Stimulated activated naive CD8-positive, alpha-beta T cell treated with anti-CD3 and anti-CD28 coated beads, Interleukin-15, Interleukin-2, amounts not matched to agents 100 U/mL and 50 U/mL, for 24 hours (primary cell): Measurements from ENCODE around the gene LYRM7.
A peak's percentile ranks its signal among the peaks of the same experiment; 100 is the strongest.
"Not testable (repeated sequence)": the region's sequence is repeated elsewhere in the genome, so short reads cannot be mapped to it uniquely, and the experiment has no call there.

Experiments
- ATAC-seq: fragments of 150-1000 bp; cut with Tn5 transposase; one replicate; pipeline ENCODE4 v1.10.0; 2021
- DNase-seq: peaks from one replicate; pipeline ENCODE4 v3.0.0; 2021

The LYRM7 gene

GRCh38 chr5:131180407-131180806 is 9.7 kb downstream of the LYRM7 start:
- no peak for DNase-seq

GRCh38 chr5:131182839-131183238 is 12.1 kb downstream of the LYRM7 start:
- DNase-seq (no peak), ATAC-seq (no peak)

More at GRCh38 chr5:131180407-131180806, 9.7 kb downstream of the LYRM7 start:
- no peak for ATAC-seq

GRCh38 chr5:131185523-131186104 is 14.9 kb downstream of the LYRM7 start:
- no peak for ATAC-seq

GRCh38 chr5:131186561-131187256 is 16.0 kb downstream of the LYRM7 start:
- ATAC-seq (no peak), DNase-seq (no peak)

More at GRCh38 chr5:131185523-131186104, 14.9 kb downstream of the LYRM7 start:
- DNase-seq, result no peak

- DNase-seq (no peak), ATAC-seq (no peak)
These were observed 22.4 kb downstream of the LYRM7 start for GRCh38 chr5:131193106-131193505.

GRCh38 chr5:131193897-131194296 is 23.2 kb downstream of the LYRM7 start:
- ATAC-seq, DNase-seq: not testable (repeated sequence)

GRCh38 chr5:131194725-131195124 is 24.0 kb downstream of the LYRM7 start:
- no peak for DNase-seq
- ATAC-seq, result no peak

GRCh38 chr5:131195696-131196095 is 25.0 kb downstream of the LYRM7 start:
- DNase-seq, result no peak
- ATAC-seq, result no peak

GRCh38 chr5:131196331-131196730 is 25.6 kb downstream of the LYRM7 start:
- DNase-seq (no peak), ATAC-seq (no peak)

- ATAC-seq (peak; percentile 19), DNase-seq (no peak)
These were observed 27.9 kb downstream of the LYRM7 start for GRCh38 chr5:131198625-131199024.

GRCh38 chr5:131200560-131200959 is 29.8 kb downstream of the LYRM7 start:
- DNase-seq (no peak), ATAC-seq (no peak)

- ATAC-seq (no peak), DNase-seq (no peak)
These were observed 34.2 kb downstream of the LYRM7 start for GRCh38 chr5:131204964-131205363.

GRCh38 chr5:131206061-131206460 is 35.3 kb downstream of the LYRM7 start:
- no peak for DNase-seq
- ATAC-seq, result no peak

- ATAC-seq, result no peak
- no peak for DNase-seq
These were observed 36.0 kb downstream of the LYRM7 start for GRCh38 chr5:131206772-131207171.

- DNase-seq (no peak), ATAC-seq (no peak)
These were observed 38.4 kb downstream of the LYRM7 start for GRCh38 chr5:131209175-131209505.

- ATAC-seq (peak; percentile 96), DNase-seq (peak; percentile 57)
These were observed 38.9 kb downstream of the LYRM7 start for GRCh38 chr5:131209506-131210150.

GRCh38 chr5:131210151-131210510 is 39.4 kb downstream of the LYRM7 start:
- ATAC-seq (no peak), DNase-seq (no peak)

GRCh38 chr5:131211669-131212068 is 40.9 kb downstream of the LYRM7 start:
- ATAC-seq (no peak), DNase-seq (no peak)

GRCh38 chr5:131212471-131213021 is 41.8 kb downstream of the LYRM7 start:
- ATAC-seq (peak; percentile 21), DNase-seq (no peak)

GRCh38 chr5:131214609-131215227 is 44.0 kb downstream of the LYRM7 start:
- no peak for ATAC-seq

GRCh38 chr5:131217791-131218190 is 47.0 kb downstream of the LYRM7 start:
- DNase-seq (no peak), ATAC-seq (no peak)

More at GRCh38 chr5:131214609-131215227, 44.0 kb downstream of the LYRM7 start:
- no peak for DNase-seq

GRCh38 chr5:131218392-131218791 is 47.6 kb downstream of the LYRM7 start:
- no peak for ATAC-seq
- DNase-seq, result no peak

- ATAC-seq (no peak), DNase-seq (no peak)
These were observed 49.8 kb downstream of the LYRM7 start for GRCh38 chr5:131220566-131220965.
